ENCODE data around the gene OPN5. TPM values are rescaled to one million over a fixed set of nuclear protein-coding genes. Genes with fewer than 3 reads are reported as not detected.

OPN5 gene
- total RNA-seq, 1 experiment from 2014 or later = not detected

DNA sequence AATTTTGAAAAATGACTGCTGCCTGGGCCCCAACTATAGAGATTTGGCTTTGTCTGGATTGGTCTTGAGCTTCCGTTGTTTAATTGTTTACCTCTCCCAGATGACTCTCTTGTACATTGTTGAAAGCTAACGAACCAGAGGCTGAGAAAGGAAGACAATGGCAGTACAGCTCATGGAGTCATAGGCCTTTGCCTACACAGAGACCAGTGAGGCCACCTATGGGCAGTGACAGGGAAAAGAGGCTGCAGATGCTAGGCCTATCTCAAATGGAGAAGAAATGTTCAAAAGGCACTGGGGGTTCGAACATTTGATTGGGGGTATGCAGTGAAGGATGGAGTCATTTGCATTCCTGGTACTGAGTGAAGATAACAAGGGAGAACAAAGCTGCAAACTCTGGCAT lies 29.1 kb downstream of the OPN5 start:
- Histone ChIP-seq H4K20me1 (ENCODE audit: low read length) (no peaks in the 10 kb centered on the region), H3K4me3 (ENCODE audit: low read length) (no peak overlapping the region), H3K27me3 (ENCODE audit: low read length) (no peaks in the 10 kb centered on the region), H3K4me1 (ENCODE audit: insufficient read depth, low read length) (no peaks in the 10 kb centered on the region), H3F3A (ENCODE audit: low read length, unreplicated experiment) (no peaks in the 10 kb centered on the region), H2AFZ (ENCODE audit: low read length) (no peak overlapping the region), H3K36me3 (ENCODE audit: low read depth, low read length) (no peaks in the 10 kb centered on the region), H3K9me3 (ENCODE audit: low read length) (no peaks in the 10 kb centered on the region), H3K27ac (ENCODE audit: low read length) (no peak overlapping the region), H3K79me2 (ENCODE audit: low read length) (no peaks in the 10 kb centered on the region), H3K4me2 (ENCODE audit: low read length) (no peak overlapping the region), H3K9ac (ENCODE audit: low read length) (no peak overlapping the region), H3K9me2 (replicated peaks; ENCODE audit: low read length) (no peaks in the 10 kb centered on the region)
- CTCF ChIA-PET = no interaction called here
- TF ChIP-seq EZH2 (IDR thresholded peaks at IDR 0.05; ENCODE audit: low read length, unreplicated experiment) = no peak
- TF ChIP-seq, protein P1, sequence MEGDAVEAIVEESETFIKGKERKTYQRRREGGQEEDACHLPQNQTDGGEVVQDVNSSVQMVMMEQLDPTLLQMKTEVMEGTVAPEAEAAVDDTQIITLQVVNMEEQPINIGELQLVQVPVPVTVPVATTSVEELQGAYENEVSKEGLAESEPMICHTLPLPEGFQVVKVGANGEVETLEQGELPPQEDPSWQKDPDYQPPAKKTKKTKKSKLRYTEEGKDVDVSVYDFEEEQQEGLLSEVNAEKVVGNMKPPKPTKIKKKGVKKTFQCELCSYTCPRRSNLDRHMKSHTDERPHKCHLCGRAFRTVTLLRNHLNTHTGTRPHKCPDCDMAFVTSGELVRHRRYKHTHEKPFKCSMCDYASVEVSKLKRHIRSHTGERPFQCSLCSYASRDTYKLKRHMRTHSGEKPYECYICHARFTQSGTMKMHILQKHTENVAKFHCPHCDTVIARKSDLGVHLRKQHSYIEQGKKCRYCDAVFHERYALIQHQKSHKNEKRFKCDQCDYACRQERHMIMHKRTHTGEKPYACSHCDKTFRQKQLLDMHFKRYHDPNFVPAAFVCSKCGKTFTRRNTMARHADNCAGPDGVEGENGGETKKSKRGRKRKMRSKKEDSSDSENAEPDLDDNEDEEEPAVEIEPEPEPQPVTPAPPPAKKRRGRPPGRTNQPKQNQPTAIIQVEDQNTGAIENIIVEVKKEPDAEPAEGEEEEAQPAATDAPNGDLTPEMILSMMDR (conservative IDR thresholded peaks at IDR 0.05; ENCODE audit: low read depth, low read length) = peak; percentile 49; the same call in 1 of the 2 replicates
- no peak for DNase-seq
- ATAC-seq = no peak; the same call in 1 of the 2 replicates
- intact Hi-C loops (cut with micrococcal nuclease) = no loop called here
- POLR2A ChIA-PET (ENCODE audit: unreplicated experiment) = no interaction called here
- BruUV-seq (replicated peaks) = no TSS peak

DNA sequence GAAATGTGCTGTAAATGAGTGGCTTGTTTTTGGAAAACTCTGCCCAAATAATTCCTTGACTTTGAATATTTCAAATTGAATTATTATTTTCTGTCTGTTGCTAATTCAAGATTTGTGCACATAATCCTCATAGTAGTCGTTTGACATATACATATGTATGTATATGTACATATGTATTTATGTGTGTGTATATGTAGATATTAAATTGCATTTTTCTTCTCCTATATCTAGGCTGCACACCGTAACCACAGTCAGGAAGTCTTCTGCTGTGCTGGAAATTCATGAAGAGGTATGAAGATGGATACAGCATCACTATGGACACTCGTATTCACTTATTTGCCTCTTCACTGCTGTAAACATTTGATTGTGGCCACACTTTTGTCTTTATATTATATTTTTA lies 29.6 kb downstream of the OPN5 start:
- H3K27me3 ChIP-seq (ENCODE audit: low read length) = no peaks in the 10 kb centered on the region
- H4K20me1 ChIP-seq (ENCODE audit: low read length) = no peaks in the 10 kb centered on the region
- H3K9me3 ChIP-seq (ENCODE audit: low read length) = no peaks in the 10 kb centered on the region
- H2AFZ ChIP-seq (ENCODE audit: low read length) = no peak overlapping the region
- no peaks in the 10 kb centered on the region for H3F3A ChIP-seq (ENCODE audit: low read length, unreplicated experiment)
- ChIA-PET POLR2A (ENCODE audit: unreplicated experiment) (no interaction called here), CTCF (no interaction called here)
- ATAC-seq (no peak), DNase-seq (no peak)
- H3K9me2 ChIP-seq (replicated peaks; ENCODE audit: low read length) = no peaks in the 10 kb centered on the region
- intact Hi-C loops (cut with micrococcal nuclease) = no loop called here
- H3K4me3 ChIP-seq (ENCODE audit: low read length) = no peak overlapping the region
- no peak overlapping the region for H3K4me2 ChIP-seq (ENCODE audit: low read length)
- TF ChIP-seq, protein P1 (conservative IDR thresholded peaks at IDR 0.05; ENCODE audit: low read depth, low read length) = no peak
- TF ChIP-seq EZH2 (IDR thresholded peaks at IDR 0.05; ENCODE audit: low read length, unreplicated experiment) (no peak), EZH2phosphoT487 (IDR thresholded peaks at IDR 0.05; ENCODE audit: borderline replicate concordance, low read length) (no peak)
- no peak overlapping the region for H3K27ac ChIP-seq (ENCODE audit: low read length)
- H3K4me1 ChIP-seq (ENCODE audit: insufficient read depth, low read length) = no peaks in the 10 kb centered on the region
- H3K79me2 ChIP-seq (ENCODE audit: low read length) = no peaks in the 10 kb centered on the region
- no peak overlapping the region for H3K9ac ChIP-seq (ENCODE audit: low read length)
- no peaks in the 10 kb centered on the region for H3K36me3 ChIP-seq (ENCODE audit: low read depth, low read length)
- BruUV-seq (replicated peaks) = no TSS peak

DNA sequence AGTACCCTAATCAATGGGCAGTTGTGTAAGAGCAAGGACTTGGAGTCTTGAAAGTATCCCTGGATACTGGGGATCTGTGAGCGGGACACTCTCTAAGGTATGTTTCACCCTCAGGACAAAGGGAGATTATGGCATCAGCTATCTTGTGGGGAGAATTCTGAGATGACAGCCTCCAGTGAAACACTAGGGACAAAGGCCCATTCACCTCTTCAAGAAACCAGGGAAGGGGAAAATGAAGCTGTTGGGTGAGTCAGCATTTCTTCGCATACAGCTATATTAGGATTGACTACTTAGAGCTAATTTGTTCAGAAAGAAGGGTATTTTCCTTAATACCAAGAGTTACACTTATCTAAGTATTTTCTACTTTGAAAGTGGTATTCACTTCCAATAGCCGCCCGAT lies 35.9 kb downstream of the OPN5 start:
- no peak overlapping the region for H3K4me2 ChIP-seq (ENCODE audit: low read length)

More for the DNA sequence above, 35.9 kb downstream of the OPN5 start:
- intact Hi-C loops (cut with micrococcal nuclease) = no loop called here
- no peak for TF ChIP-seq EZH2phosphoT487 (IDR thresholded peaks at IDR 0.05; ENCODE audit: borderline replicate concordance, low read length)
- TF ChIP-seq EZH2 (IDR thresholded peaks at IDR 0.05; ENCODE audit: low read length, unreplicated experiment) = no peak
- TF ChIP-seq, protein P1 (conservative IDR thresholded peaks at IDR 0.05; ENCODE audit: low read depth, low read length) = no peak
- no peak overlapping the region for H3K27ac ChIP-seq (ENCODE audit: low read length)
- BruUV-seq (replicated peaks) = no TSS peak
- no peaks in the 10 kb centered on the region for H3K79me2 ChIP-seq (ENCODE audit: low read length)
- no peak for DNase-seq
- POLR2A ChIA-PET (ENCODE audit: unreplicated experiment) = no interaction called here
- CTCF ChIA-PET = no interaction called here
- ATAC-seq = no peak
- H3K9me2 ChIP-seq (replicated peaks; ENCODE audit: low read length) = no peaks in the 10 kb centered on the region
- H2AFZ ChIP-seq (ENCODE audit: low read length) = no peak overlapping the region
- no peaks in the 10 kb centered on the region for H4K20me1 ChIP-seq (ENCODE audit: low read length)
- no peak overlapping the region for H3K9ac ChIP-seq (ENCODE audit: low read length)
- H3K4me1 ChIP-seq (ENCODE audit: insufficient read depth, low read length) = no peaks in the 10 kb centered on the region
- no peaks in the 10 kb centered on the region for H3K36me3 ChIP-seq (ENCODE audit: low read depth, low read length)
- H3K4me3 ChIP-seq (ENCODE audit: low read length) = no peak overlapping the region
- H3K27me3 ChIP-seq (ENCODE audit: low read length) = no peaks in the 10 kb centered on the region
- no peaks in the 10 kb centered on the region for H3F3A ChIP-seq (ENCODE audit: low read length, unreplicated experiment)
- no peaks in the 10 kb centered on the region for H3K9me3 ChIP-seq (ENCODE audit: low read length)

Data from PC-3 (cell line).